Fibroblast of pulmonary artery (primary cell): ENCODE results near the gene NOS1AP.

Source experiments
- DNase-seq: peaks from one replicate; pipeline ENCODE4 v3.0.0-alpha.2; 2010; ENCODE audit warnings: low read depth
- H3K4me3 ChIP-seq: replicated peaks from 2 replicates; pipeline ENCODE4 v1.5.1; 2011; ENCODE audit warnings: low read depth, mild to moderate bottlenecking, control low read depth, low read length, moderate library complexity
- CTCF ChIP-seq: IDR thresholded peaks from 2 replicates; pipeline ENCODE4 v1.5.1; 2011; ENCODE audit warnings: mild to moderate bottlenecking, control low read depth, low read length, inconsistent platforms; ENCODE audit errors: missing control alignments

NOS1AP gene

GRCh38 chr1:162299018-162299417 is 229.5 kb downstream of the NOS1AP start:
- TF ChIP-seq CTCF, result no peak
- H3K4me3 ChIP-seq, result no peak overlapping the region

GRCh38 chr1:162300057-162300917 is 230.8 kb downstream of the NOS1AP start:
- no peak overlapping the region for H3K4me3 ChIP-seq
- no peak for DNase-seq
- no peak for TF ChIP-seq CTCF

More at GRCh38 chr1:162299018-162299417, 229.5 kb downstream of the NOS1AP start:
- DNase-seq, result no peak

GRCh38 chr1:162301696-162302095 is 232.2 kb downstream of the NOS1AP start:
- H3K4me3 ChIP-seq, result no peak overlapping the region
- no peak for TF ChIP-seq CTCF
- DNase-seq, result no peak

- no peak overlapping the region for H3K4me3 ChIP-seq
- TF ChIP-seq CTCF, result no peak
- peak; percentile 39 for DNase-seq
Measured at GRCh38 chr1:162302306-162303003, 233.0 kb downstream of the NOS1AP start.

GRCh38 chr1:162303004-162303344 is 233.5 kb downstream of the NOS1AP start:
- H3K4me3 ChIP-seq, result no peak overlapping the region
- no peak for TF ChIP-seq CTCF
- DNase-seq, result peak; percentile 59

GRCh38 chr1:162304736-162305135 is 235.2 kb downstream of the NOS1AP start:
- DNase-seq, result no peak
- no peak for TF ChIP-seq CTCF

More at GRCh38 chr1:162304736-162305135, 235.2 kb downstream of the NOS1AP start:
- no peak overlapping the region for H3K4me3 ChIP-seq
